GM13977 (cell line): ENCODE data around the gene BRIP1.
"Not testable (repeated sequence)": the region's sequence is repeated elsewhere in the genome, so short reads cannot be mapped to it uniquely, and the experiment has no call there.

Experiments used
- DNase-seq: peaks from one replicate; pipeline ENCODE4 v3.0.0; 2012; ENCODE audit warnings: low spot score
- CTCF ChIP-seq: IDR thresholded peaks from 2 replicates; pipeline ENCODE4 v1.5.1; 2012; ENCODE audit warnings: mild to moderate bottlenecking, control low read depth; ENCODE audit not compliant: insufficient read depth; ENCODE audit errors: extremely low read depth, missing control alignments
- in situ Hi-C: fragments of 300-500 bp; cut with MboI; formaldehyde crosslinking; loops from one replicate; pipeline ENCODE4 v1.12.0; 2022; ENCODE audit warnings: low sequenced_read_pairs, low pct_unique_long_range_greater_than_20kb, mixed read lengths, inconsistent platforms; ENCODE audit not compliant: unreplicated experiment

Gene BRIP1

GRCh38 chr17:61783556-61784304 lies 79.6 kb downstream of the BRIP1 start:
- peak; percentile 18 for DNase-seq
- no peak for TF ChIP-seq CTCF
- in situ Hi-C loops, result no loop called here

- TF ChIP-seq CTCF, result no peak
- in situ Hi-C loops, result no loop called here
- no peak for DNase-seq
Observed at GRCh38 chr17:61783120-61783519, 80.2 kb downstream of the BRIP1 start.

GRCh38 chr17:61782683-61783082 lies 80.6 kb downstream of the BRIP1 start:
- no peak for TF ChIP-seq CTCF
- no peak for DNase-seq
- in situ Hi-C loops, result no loop called here

GRCh38 chr17:61775364-61775763 lies 88.0 kb downstream of the BRIP1 start:
- in situ Hi-C loops, result no loop called here
- DNase-seq, result no peak
- no peak for TF ChIP-seq CTCF

- no peak for TF ChIP-seq CTCF
- no peak for DNase-seq
- in situ Hi-C loops, result no loop called here
Observed at GRCh38 chr17:61774724-61775123, 88.6 kb downstream of the BRIP1 start.

GRCh38 chr17:61774087-61774486 lies 89.2 kb downstream of the BRIP1 start:
- in situ Hi-C loops, DNase-seq: not testable (repeated sequence)

GRCh38 chr17:61770752-61771533 lies 92.4 kb downstream of the BRIP1 start:
- no peak for DNase-seq
- in situ Hi-C loops, result no loop called here
- TF ChIP-seq CTCF, result no peak
